ENCODE measurements around the gene VTI1A. TPM values are rescaled to one million over a fixed set of nuclear protein-coding genes. Genes with fewer than 3 reads are reported as not detected.

The VTI1A gene
- total RNA-seq, 4 donors from 2014 or later, result 49.3 to 84.5 (median 61.2) TPM

DNA sequence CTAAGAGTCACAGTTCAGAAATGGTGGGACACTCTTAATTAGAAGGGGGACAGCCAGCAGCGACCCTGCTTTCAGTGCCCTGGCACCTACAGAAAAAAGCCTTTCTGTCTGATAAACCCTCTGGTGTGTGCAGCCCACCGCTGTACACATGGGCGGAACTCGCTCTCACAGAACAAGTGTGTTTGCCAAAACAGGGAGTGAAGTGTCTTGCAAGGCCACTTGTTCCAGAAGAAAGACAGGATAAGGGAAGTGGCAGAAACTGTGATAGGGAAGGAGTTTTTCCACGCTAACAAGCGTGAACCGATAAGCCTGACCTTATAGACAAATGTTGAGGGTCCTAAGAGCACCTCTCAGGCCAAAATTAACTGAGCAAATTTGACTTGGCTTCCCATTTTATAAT is 299.3 kb downstream of the VTI1A start:
- intact Hi-C loops (cut with DNase I), result no loop called here
- no peaks in the 10 kb centered on the region for H3K27me3 ChIP-seq
- H3K9me3 ChIP-seq, result no peaks in the 10 kb centered on the region
- peaks cover 3 to 9% of the 10 kb centered on the region in 2 donors for H3K4me1 ChIP-seq
- TF ChIP-seq CTCF (IDR thresholded peaks at IDR 0.05) (no peak), POLR2A (IDR thresholded peaks at IDR 0.05) (no peak)
- H3K27ac ChIP-seq, result no peak overlapping the region
- DNase-seq, result peak; percentile 48 to 55
- WGBS, 2 donors, result 39 to 43% methylated on average over 7 of the region's 7 CpGs
- H3K36me3 ChIP-seq, result no peaks in the 10 kb centered on the region
- H3K4me3 ChIP-seq (replicated peaks in 1 of 3), result no peak overlapping the region

GRCh38 chr10:112750427-112751167 is 303.6 kb downstream of the VTI1A start:
- no peak overlapping the region for H3K4me3 ChIP-seq (replicated peaks in 1 of 3)
- TF ChIP-seq POLR2A (IDR thresholded peaks at IDR 0.05), result no peak
- no peak for TF ChIP-seq CTCF (IDR thresholded peaks at IDR 0.05)
- no peak overlapping the region for H3K27ac ChIP-seq
- H3K4me1 ChIP-seq, result peaks cover 0 to 3% of the 10 kb centered on the region in 2 donors
- no peaks in the 10 kb centered on the region for H3K27me3 ChIP-seq
- DNase-seq, result no peak
- 78 to 88% methylated on average over 6 of the region's 6 CpGs for WGBS, 2 donors
- no peaks in the 10 kb centered on the region for H3K36me3 ChIP-seq
- H3K9me3 ChIP-seq, result no peaks in the 10 kb centered on the region
- intact Hi-C loops (cut with DNase I), result no loop called here

GRCh38 chr10:112751651-112752050 is 304.6 kb downstream of the VTI1A start:
- 95 to 99% methylated on average over 3 of the region's 3 CpGs for whole genome bisulfite sequencing, 2 donors
- Histone ChIP-seq H3K4me3 (replicated peaks in 1 of 3) (no peak overlapping the region), H3K4me1 (peaks cover 0 to 1% of the 10 kb centered on the region in 2 donors), H3K27me3 (no peaks in the 10 kb centered on the region), H3K36me3 (no peaks in the 10 kb centered on the region), H3K27ac (no peak overlapping the region), H3K9me3 (no peaks in the 10 kb centered on the region)
- no peak for DNase-seq
- intact Hi-C loops (cut with DNase I), result no loop called here
- no peak for TF ChIP-seq CTCF (IDR thresholded peaks at IDR 0.05)
- TF ChIP-seq POLR2A (IDR thresholded peaks at IDR 0.05), result no peak

GRCh38 chr10:112752288-112752687 is 305.3 kb downstream of the VTI1A start:
- 74 to 85% methylated on average over 3 of the region's 3 CpGs for WGBS, 2 donors
- TF ChIP-seq POLR2A (IDR thresholded peaks at IDR 0.05), result no peak
- intact Hi-C loops (cut with DNase I), result no loop called here
- no peak overlapping the region for H3K27ac ChIP-seq
- no peaks in the 10 kb centered on the region for H3K36me3 ChIP-seq
- H3K9me3 ChIP-seq, result no peaks in the 10 kb centered on the region
- no peaks in the 10 kb centered on the region for H3K4me1 ChIP-seq
- no peak overlapping the region for H3K4me3 ChIP-seq (replicated peaks in 1 of 3)
- DNase-seq, result no peak
- no peaks in the 10 kb centered on the region for H3K27me3 ChIP-seq

DNA sequence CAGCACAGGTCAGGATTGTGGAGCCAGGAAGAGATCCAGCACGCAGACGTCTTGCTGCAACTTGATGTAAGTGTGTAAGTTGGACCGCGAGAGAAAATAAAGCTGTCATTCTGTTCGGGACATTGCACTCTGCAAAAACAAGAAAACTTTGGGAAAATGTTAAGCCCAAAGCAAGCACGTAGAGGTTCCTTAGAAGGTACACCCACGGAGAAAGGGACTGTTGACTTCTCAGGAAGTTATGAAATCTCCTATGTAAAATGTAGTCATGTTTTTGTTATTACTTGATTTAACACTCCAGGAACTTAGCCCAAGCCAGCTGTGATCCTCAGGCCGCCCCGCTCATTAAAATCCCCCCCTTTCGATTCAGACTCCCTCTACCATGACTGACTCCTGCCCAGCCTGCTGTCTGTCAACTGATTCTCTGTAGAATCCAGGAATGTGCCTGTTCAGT is 307.0 kb downstream of the VTI1A start:
- Histone ChIP-seq H3K4me1 (no peaks in the 10 kb centered on the region), H3K9me3 (no peaks in the 10 kb centered on the region), H3K27me3 (no peaks in the 10 kb centered on the region), H3K27ac (no peak overlapping the region), H3K36me3 (no peaks in the 10 kb centered on the region), H3K4me3 (replicated peaks in 1 of 3) (no peak overlapping the region)
- WGBS, 2 donors, result 76 to 84% methylated on average over 10 of the region's 10 CpGs
- no peak for DNase-seq
- TF ChIP-seq CTCF (IDR thresholded peaks at IDR 0.05), result no peak
- no peak for TF ChIP-seq POLR2A (IDR thresholded peaks at IDR 0.05)
- intact Hi-C loops (cut with DNase I), result no loop called here

Data from thyroid gland (tissue), 4 donors.